IPS-18c (cell line): ENCODE data around the gene TMEM165.
A peak's percentile ranks its signal among the peaks of the same experiment; 100 is the strongest.

ENCODE experiments used
- H3K4me3 ChIP-seq: 2 replicates; pipeline ENCODE4 v1.7.0; 2013; ENCODE audit warnings: low read depth, mild to moderate bottlenecking, low read length, moderate library complexity; ENCODE audit not compliant: insufficient read depth
- H3K9me3 ChIP-seq: one replicate; pipeline ENCODE4 v1.6.1; 2013; ENCODE audit warnings: mild to moderate bottlenecking, low read length, moderate library complexity; ENCODE audit not compliant: control insufficient read depth, insufficient read depth

TMEM165 gene

DNA sequence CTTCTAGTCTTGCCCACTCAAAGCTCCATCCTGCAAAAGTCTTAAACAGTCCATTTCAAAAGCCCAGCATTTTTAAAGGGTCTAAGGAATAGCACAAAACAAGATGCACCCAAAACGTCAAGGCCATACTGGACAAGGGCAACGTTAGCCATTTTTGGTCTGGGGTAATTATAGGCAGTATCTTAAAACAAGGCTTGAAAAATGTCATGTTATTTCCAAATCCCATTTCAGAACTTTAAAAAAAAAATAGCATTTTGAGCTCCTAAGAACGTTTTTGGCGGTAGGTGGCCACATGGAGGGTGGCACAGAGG lies 584 bp upstream of the TMEM165 start:
- H3K4me3 ChIP-seq, result peak overlapping the region; percentile 50

DNA sequence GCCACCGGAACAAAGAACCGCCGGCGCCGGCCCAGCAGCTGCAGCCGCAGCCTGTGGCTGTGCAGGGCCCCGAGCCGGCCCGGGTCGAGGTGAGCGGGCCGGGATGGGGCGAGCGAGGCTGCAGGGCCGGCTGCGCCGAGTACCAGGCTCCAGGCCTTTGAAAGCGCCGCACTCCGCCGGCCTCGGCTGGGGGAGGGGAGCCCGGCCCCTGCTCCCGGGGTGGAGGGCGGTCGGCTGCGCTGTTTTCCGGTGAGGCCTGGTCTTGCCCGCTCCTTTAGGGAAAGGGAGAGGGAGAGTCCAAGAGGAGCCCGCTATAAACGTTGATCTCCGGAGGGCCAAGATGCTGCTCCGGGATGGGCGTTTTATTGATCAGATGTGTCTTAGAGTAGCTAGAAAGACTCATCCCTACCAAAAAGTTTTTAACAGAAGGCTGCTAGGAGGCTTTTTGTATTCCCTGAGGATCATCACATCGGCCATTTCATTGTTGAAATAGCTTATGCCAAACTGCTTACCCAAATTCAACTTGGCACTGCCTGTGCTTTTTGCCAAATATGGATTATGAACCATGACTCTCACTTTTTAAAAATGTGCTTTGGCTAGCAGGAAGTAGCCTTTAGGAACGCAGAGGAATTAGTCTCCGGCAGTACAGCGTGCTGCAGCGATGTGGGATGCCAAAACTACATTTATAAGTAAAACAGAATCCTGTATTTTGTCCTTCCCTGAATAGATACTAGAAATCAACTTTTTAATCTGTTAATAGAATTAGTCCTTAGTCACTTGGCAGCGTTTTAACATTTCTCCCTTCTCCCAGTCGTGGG lies 760 bp downstream of the TMEM165 start:
- H3K9me3 ChIP-seq, result no peaks in the 10 kb centered on the region
- H3K4me3 ChIP-seq, result peak overlapping the region; percentile 50

More for the DNA sequence above, 584 bp upstream of the TMEM165 start:
- H3K9me3 ChIP-seq, result no peaks in the 10 kb centered on the region

DNA sequence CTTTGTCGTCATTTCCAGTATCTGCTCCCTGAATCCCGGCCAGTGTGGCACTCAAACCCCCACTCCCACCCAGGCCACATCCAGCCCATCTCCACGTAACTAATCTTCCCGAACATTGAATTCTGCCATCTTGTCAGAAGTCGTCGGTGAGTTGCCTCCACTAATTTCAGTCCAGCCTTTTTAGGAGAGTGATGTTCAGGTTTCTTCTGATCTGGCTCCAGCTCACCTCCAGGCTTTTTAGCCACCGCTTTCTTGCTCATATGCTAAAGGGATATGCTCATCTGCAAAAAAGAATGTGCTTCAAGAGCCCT lies 1.3 kb downstream of the TMEM165 start:
- H3K4me3 ChIP-seq, result peak overlapping the region; percentile 50
- no peaks in the 10 kb centered on the region for H3K9me3 ChIP-seq

DNA sequence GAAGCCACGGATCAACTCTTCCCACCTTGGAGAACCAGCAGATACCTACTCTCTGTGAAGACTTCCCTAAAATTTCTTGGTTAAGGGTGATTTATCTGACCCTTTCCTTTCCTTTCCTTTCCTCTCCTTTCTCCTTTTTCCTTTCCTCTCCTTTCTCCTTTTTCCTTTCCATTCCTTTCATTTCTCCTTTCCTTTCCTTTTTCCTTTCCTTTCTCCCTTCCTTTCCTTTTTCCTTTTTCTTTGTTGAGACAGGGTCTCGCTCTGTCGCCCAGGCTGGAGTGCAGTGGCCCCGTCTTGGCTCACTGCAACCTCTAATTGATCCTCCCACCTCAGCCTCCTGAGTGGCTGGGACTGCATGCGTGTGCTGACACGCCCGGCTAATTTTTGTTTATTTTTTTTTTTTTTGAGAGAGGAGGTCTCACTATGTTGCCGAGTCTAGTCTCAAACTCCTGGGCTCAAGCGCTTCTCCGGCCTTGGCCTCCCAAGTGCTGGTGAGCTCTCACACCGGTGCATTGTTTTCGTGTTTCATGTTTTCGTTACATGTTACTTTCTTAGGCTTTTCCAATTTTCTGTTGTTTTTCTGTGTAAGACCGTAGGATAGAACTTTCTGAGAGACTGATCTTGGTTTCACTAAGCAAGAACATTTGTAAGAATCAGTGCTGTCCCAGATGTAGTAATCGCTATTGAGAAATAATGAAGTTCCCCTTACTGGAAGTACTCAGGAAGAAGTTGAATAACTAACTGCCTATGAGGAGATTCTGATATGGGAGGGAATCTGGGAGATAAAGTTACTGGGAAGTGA lies 2.0 kb downstream of the TMEM165 start:
- Histone ChIP-seq H3K9me3 (no peaks in the 10 kb centered on the region), H3K4me3 (peak overlapping the region; percentile 50)

DNA sequence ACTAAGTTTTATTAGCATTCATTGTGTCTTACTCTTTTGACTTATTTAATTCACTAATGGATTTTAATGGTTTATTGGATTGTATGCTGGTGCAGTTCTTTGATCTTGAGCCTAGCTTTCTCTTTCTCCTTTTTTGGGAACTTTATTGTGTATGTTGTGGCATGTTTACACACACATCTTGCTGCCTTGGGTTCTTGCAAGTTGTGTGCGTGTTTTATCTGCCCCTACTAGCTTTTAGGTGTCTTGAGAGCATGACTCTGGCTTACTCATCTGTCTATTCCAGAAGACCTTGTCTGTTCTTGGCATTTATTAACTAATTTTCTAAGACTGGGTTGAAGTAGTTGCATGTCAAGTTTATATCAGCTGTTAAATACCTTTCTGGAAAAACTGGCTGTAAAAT lies 2.7 kb downstream of the TMEM165 start:
- Histone ChIP-seq H3K9me3 (no peaks in the 10 kb centered on the region), H3K4me3 (peak overlapping the region; percentile 50)

DNA sequence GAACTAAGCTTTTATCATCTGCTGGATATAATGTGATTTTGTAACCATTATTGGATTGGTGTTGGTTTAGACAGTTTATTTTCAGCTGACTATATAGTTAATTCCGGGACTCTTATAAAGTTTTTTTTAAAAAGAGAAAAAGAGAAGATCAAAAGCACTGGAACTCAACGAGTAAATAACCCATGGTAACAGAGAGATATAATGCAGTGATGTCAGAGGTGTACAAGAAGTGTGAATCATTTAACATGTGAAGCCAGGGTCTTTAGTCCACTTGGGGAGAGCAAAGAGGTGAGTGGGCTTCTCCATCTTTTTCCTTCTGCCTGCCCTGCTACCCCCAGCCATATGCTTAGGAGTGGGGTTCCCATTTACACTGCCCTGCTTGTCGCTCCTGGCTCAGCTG lies 3.2 kb downstream of the TMEM165 start:
- Histone ChIP-seq H3K4me3 (no peak overlapping the region), H3K9me3 (no peaks in the 10 kb centered on the region)

DNA sequence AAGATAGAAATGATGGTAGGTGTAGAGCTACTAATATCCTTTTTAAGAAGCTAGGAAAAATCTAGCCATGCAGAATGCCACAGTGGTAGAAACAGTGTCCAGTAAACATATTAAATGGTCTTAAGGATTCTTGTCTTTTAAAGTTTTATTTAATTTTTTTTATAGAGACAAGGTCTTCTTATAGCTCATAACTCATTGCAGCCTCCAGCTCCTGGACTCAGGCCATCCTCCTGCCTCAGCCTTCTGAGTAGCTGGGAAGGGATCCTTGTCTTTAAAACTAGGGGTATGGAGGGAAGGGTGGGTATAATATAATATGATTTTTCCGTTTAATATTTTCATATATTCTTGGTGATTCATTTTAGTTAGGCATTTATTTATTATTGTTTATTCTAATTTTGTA lies 3.8 kb downstream of the TMEM165 start:
- no peak overlapping the region for H3K4me3 ChIP-seq
- H3K9me3 ChIP-seq, result no peaks in the 10 kb centered on the region

DNA sequence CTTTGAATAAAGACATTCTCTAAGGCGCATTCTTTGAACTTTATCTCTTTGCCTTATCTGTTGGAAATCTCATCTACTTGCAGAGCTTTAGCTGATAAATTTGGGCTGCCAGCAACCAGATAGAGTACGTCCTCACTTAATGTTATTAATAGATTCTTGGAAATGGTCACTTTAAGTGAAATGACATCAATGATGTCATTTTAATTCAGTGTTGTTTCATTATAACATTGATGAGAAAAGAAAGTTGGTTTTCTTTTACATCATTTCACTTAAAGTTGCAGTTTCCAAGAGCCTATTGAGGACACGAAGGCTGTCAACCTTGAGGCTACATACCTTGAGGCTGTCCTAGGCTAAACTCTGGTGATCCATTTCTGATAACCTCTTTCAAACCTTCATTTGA lies 9.3 kb downstream of the TMEM165 start:
- H3K4me3 ChIP-seq, result no peak overlapping the region
- no peaks in the 10 kb centered on the region for H3K9me3 ChIP-seq

DNA sequence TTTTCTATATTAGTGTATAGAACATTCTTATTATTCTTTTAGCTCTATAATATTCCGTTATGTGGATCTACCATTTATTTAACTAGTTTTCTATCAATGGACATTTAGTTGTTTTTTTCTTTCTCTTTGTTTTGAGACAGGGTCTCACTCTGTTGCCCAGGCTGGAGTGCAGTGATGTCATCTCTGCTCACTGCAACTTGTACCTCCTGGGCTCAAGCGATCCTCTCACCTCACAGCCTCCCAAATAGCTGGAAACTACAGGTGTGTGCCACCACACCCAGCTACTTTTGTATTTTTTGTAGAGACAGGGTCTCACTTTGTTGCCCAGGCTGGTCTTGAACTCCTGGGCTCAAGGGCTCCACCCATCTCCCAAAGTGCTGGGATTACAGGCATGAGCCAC lies 10.8 kb downstream of the TMEM165 start:
- H3K4me3 ChIP-seq, result no peak overlapping the region
- no peaks in the 10 kb centered on the region for H3K9me3 ChIP-seq

DNA sequence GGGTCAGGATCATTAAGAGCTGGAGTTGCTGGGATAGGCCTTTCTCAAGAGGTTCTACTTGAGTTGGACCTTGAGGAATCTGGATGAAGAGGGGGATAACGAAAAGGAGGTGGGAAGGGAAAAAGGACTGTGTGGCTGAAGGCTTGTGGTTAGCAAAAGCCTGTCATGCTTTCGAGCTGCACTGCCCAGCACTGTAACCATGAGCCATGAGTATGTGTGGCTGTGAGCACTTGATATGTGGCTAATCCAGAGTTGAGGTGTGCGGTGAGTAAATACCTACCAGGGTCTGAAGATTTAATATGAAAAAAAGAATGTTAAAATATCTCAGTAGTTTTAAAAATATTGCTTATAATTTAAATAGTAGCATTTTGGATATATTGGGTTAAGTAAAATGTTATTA lies 11.4 kb downstream of the TMEM165 start:
- Histone ChIP-seq H3K9me3 (no peaks in the 10 kb centered on the region), H3K4me3 (no peak overlapping the region)

DNA sequence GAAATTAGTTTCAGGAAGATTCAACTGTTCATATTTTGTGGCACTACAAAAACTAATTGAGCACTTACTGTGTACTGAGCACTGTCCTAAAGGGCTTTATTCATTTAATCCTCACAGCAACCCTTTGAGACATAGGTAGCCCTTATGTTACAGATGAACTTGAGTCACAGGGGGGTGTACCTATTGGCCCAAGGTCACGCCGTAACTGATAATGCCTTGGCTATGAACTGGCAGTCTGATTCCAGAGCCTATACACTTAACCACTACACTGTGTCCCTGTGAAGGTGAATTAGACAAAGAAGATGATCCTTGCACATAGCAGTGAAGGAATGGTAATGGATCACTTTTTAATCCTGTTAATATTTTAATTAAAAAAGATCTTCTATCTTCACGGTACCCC lies 12.0 kb downstream of the TMEM165 start:
- Histone ChIP-seq H3K4me3 (no peak overlapping the region), H3K9me3 (no peaks in the 10 kb centered on the region)

DNA sequence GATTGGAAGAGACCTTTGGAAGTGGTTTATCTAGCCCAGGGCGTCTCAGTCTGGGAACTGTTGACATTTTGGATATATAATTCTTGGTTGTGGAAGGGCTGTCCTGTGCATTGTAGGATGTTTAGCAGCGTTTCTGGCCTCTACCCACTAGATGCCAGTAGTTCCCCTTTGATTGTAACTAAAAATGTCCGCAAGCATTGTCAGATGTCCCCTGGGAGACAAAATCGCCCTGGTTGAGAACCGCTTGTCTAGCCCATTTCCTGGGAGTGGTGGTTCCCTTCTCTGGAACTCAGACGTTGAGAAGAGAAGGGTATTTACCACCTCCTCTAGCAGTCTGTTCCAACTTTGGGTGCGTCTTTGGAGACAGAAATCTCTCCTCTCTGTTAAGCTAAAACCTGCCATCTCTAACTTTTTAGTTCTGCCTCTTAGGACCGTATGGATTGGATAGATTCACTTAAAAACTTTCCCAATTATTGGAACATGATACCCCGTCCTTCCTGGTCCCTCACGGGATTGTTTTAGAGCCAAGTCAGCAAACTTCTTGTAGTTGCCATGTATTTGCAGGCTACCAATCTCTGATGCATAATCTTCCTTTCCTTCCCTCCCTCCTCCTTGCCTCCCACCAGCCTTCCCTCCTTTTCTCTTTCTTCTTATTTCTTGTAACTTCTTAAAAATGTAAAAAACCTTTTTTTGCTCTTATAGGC lies 13.9 kb downstream of the TMEM165 start:
- Histone ChIP-seq H3K4me3 (no peak overlapping the region), H3K9me3 (no peaks in the 10 kb centered on the region)

DNA sequence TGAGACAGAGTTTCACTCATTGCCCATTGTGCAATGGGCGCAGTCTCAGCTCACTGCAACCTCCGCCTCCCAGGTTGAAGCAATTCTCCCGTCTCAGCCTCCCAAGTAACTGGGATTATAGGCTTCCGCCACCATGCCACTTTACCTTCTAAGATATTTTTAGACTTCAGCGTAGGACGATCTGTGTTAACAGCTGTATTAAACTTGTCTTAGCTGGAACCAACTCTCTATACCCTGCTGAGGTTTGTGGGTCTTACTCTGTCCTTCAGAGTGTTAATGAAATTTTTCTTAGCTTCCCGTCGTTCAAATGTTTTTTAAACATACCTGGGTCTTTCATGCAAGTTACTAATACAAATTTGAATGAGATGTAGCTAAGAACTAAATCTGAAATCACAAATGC lies 14.7 kb downstream of the TMEM165 start:
- Histone ChIP-seq H3K4me3 (no peak overlapping the region), H3K9me3 (no peaks in the 10 kb centered on the region)

DNA sequence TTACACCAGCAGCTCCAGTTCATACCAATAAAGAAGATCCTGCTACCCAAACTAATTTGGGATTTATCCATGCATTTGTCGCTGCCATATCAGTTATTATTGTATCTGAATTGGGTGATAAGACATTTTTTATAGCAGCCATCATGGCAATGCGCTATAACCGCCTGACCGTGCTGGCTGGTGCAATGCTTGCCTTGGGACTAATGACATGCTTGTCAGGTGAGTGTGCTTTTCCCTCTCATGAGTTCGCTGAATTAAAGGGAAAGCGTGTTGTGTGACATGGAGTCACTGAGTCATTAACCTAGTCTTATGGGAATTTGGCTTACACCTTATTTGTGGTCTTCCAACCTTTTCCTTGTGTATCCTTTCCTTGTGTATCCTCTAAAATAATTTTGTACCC lies 15.9 kb downstream of the TMEM165 start:
- no peaks in the 10 kb centered on the region for H3K9me3 ChIP-seq
- H3K4me3 ChIP-seq, result no peak overlapping the region

DNA sequence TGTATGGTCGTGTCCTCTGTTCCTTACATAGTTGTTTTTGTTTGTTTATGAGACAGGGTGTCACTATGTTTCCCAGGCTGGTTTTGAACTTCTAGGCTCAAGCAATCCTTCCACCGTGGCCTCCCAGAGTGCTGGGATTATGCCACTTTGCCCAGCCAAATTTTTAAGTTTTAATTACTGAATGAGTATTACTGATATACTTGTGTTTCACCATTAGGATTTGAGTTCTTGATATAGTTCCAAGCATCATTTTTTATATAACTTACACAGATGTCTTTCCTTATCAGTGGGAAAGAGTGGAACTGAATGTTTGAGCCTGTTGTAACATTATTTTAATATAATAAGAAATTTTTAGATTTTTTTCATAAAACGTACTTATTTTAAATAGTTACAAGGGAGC lies 20.4 kb downstream of the TMEM165 start:
- Histone ChIP-seq H3K9me3 (no peaks in the 10 kb centered on the region), H3K4me3 (no peak overlapping the region)

DNA sequence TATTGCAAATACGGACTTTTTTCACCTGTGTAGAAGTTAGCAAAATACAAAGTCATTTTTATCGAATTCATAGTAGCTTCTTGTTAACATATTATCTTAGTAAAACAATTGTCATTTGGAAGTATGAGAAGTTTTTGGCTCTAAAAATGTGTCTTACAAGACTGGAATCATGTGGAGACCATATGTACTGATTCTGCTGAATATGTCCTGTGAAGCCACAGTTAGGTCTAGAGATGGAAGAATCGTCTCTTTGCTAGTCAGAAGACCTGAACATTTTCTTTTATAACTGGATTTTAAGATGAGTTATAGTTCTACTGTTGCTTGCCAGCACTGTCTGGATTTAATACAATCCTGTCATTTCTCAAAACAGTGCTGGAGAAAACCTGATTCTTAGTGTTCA lies 29.0 kb downstream of the TMEM165 start:
- Histone ChIP-seq H3K4me3 (no peak overlapping the region), H3K9me3 (no peaks in the 10 kb centered on the region)

DNA sequence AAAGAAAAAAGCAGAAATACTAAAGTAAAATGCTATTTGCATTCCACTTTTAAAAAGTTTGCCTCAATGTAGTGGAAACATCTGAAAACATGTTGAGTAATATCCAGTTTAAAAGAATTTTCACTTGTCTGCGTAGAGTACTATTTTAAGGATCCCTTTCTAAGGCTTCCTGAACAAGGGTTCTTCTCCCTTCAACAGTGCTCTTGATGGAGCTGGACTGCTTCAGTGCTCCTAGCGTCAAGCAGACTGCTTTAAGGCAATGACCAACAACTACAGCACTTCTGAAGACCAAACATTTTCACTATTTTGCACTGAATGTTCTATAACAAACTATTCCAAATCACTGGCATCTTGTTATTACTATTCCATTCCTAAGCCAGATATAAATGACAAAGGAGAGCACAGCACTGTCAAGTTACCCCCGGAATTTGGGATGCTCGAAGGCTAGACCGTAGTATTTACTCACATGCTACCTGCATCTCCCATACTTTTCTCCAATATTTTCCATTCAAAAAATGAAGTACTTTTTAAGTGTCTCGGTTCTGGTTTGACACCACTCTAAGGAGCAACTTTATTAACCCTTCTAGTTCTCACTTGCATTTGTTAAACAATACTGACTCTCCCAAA lies 36.1 kb downstream of the TMEM165 start:
- no peak overlapping the region for H3K4me3 ChIP-seq
- H3K9me3 ChIP-seq, result no peaks in the 10 kb centered on the region
